HepG2 (cell line): Measurements from ENCODE around the gene SMIM38. TPM values are rescaled to one million over a fixed set of nuclear protein-coding genes. Genes with fewer than 3 reads are reported as not detected.
"Not testable (repeated sequence)": the region's sequence is repeated elsewhere in the genome, so short reads cannot be mapped to it uniquely, and the experiment has no call there.

Experiments used
- ATAC-seq: fragments of 200-7000 bp; cut with Tn5 transposase; 3 replicates; pipeline ENCODE4 v1.9.1; 2020; ENCODE audit warnings: mild to moderate bottlenecking, moderate library complexity
- BruUV-seq: library from RNA; stranded (reverse); fragments of 400-500 nt; replicated peaks from 2 replicates; lab custom pipeline; 2021; lab: Mats Ljungman, UMichigan
- CTCF ChIA-PET: fragments of 300-600 bp; formaldehyde crosslinking; extraction: SDS; loops from one replicate; lab custom pipeline; 2021; ENCODE audit warnings: low total read pairs, inconsistent platforms, low intra/inter-chr PET ratio; lab: Yijun Ruan, JAX
- POLR2A ChIA-PET: fragments of 350-600 bp; sonication (Branson Sonifier 250); formaldehyde crosslinking; loops from one replicate; lab custom pipeline; 2020; ENCODE audit warnings: antibody characterized with exemption, inconsistent platforms; lab: Yijun Ruan, JAX
- DNase-seq: peaks from one replicate; pipeline ENCODE4 v3.0.0-alpha.2; 2015; ENCODE audit warnings: low spot score
- FAIRE-seq: peaks from 3 replicates; lab custom pipeline; 2011; peaks lifted over from hg19 to GRCh38; lab: Jason Lieb, UNC
- H2AFZ ChIP-seq: one replicate; pipeline ENCODE4 v1.6.1; 2011; ENCODE audit warnings: low read length, inconsistent platforms
- H3K27ac ChIP-seq: fragments of 300-600 bp; 3 replicates; pipeline ENCODE4 v1.8.0; 2011; ENCODE audit warnings: mixed run types, mild to moderate bottlenecking, mixed read lengths, low read length, inconsistent platforms; ENCODE audit not compliant: insufficient read depth; ENCODE audit errors: extremely low read length
- H3K27me3 ChIP-seq, 2 experiments: fragments of 200-600 bp in 1 of 2; 2 replicates in 1 of 2; 3 replicates in 1 of 2; pipeline versions ENCODE4 v1.6.0 to v1.8.0; 2011; ENCODE audit warnings: low read length in 2 of 2, mild to moderate bottlenecking in 2 of 2, moderate library complexity in 2 of 2, inconsistent platforms in 1 of 2; ENCODE audit not compliant: insufficient read depth in 2 of 2, control insufficient read depth in 1 of 2
- H3K36me3 ChIP-seq, 2 experiments: fragments of 200-600 bp in 1 of 2; replicated peaks in 1 of 2; 2 replicates in 1 of 2; 3 replicates in 1 of 2; pipeline versions ENCODE4 v1.5.1 to v1.8.0; 2011; ENCODE audit warnings: low read length in 2 of 2, inconsistent platforms in 1 of 2; ENCODE audit not compliant: insufficient read depth in 2 of 2, control insufficient read depth in 1 of 2
- H3K4me1 ChIP-seq: 2 replicates; pipeline ENCODE4 v1.5.1; 2012; ENCODE audit warnings: low read length, inconsistent platforms; ENCODE audit not compliant: insufficient read depth
- H3K4me2 ChIP-seq: 2 replicates; pipeline ENCODE4 v1.6.0; 2011; ENCODE audit warnings: low read depth, low read length, inconsistent platforms
- H3K4me3 ChIP-seq, 3 experiments: fragments of 200-600 bp in 1 of 3; sonication (generic), shearing (Covaris generic) in 1 of 3; replicated peaks in 1 of 3; 2 replicates each; pipeline ENCODE4 v1.5.1; 2011 to 2016; ENCODE audit warnings: low read length in 3 of 3, inconsistent platforms in 2 of 3, low read depth in 2 of 3, mild to moderate bottlenecking in 2 of 3, control low read depth in 1 of 3, mixed read lengths in 1 of 3; ENCODE audit not compliant: insufficient read depth in 1 of 3
- H3K79me2 ChIP-seq: one replicate; pipeline ENCODE4 v1.6.1; 2011; ENCODE audit warnings: low read length, inconsistent platforms; ENCODE audit not compliant: insufficient read depth
- H3K9ac ChIP-seq: 2 replicates; pipeline ENCODE4 v1.6.0; 2011; ENCODE audit warnings: mild to moderate bottlenecking, low read depth, low read length, inconsistent platforms; ENCODE audit not compliant: insufficient read depth
- H3K9me3 ChIP-seq: 2 replicates; pipeline ENCODE4 v1.5.1; 2012; ENCODE audit warnings: mild to moderate bottlenecking, low read length
- H4K20me1 ChIP-seq: 2 replicates; pipeline ENCODE4 v1.6.0; 2011; ENCODE audit warnings: inconsistent platforms, mild to moderate bottlenecking, low read length, moderate library complexity; ENCODE audit not compliant: insufficient read depth
- CEBPB ChIP-seq: IDR thresholded peaks from 2 replicates; pipeline ENCODE4 v1.6.1; 2011; ENCODE audit warnings: low read depth, low read length, improper control_type of control experiment, borderline replicate concordance
- ZNF652 ChIP-seq: IDR thresholded peaks from 2 replicates; pipeline ENCODE4 v1.6.1; 2016; ENCODE audit warnings: low read depth, borderline replicate concordance
- WGBS: methylation state at CpG from one replicate; pipeline ENCODE4 v1.1.6; 2017; ENCODE audit warnings: low lambda C conversion rate; 5-methylcytosine and 5-hydroxymethylcytosine counted together
- in situ Hi-C: cut with HindIII; loops from 2 replicates; pipeline ENCODE4 v1.10.0; 2017; ENCODE audit warnings: low pct_unique_long_range_greater_than_20kb; ENCODE audit not compliant: extremely low pct_ligation_motif_present
- intact Hi-C: fragments of 100-400 bp; cut with micrococcal nuclease; formaldehyde crosslinking; loops from one replicate; pipeline ENCODE4 v1.10.0; 2022; ENCODE audit not compliant: unreplicated experiment
- polyA plus RNA-seq, 8 experiments: library from polyadenylated mRNA; depleted of rRNA in 3 of 8; stranded (reverse) in 7 of 8; unstranded in 1 of 8; fragments of >200 nt; fragmentation: Illumina TruSeq in 4 of 8; extraction: Trizol in 4 of 8; gene quantifications; 2 replicates each; pipeline versions ENCODE4 v1.2.1 to v1.2.3, GENCODE V29; 2011 to 2016; ENCODE audit warnings: low read depth in 4 of 8, missing spikeins in 1 of 8, mixed read lengths in 1 of 8; ENCODE audit not compliant: insufficient read depth in 1 of 8
- total RNA-seq, 5 experiments: library from RNA; depleted of rRNA; stranded (reverse); fragments of >200 nt; fragmentation: Illumina TruSeq; extraction: Trizol; gene quantifications; 2 replicates each; pipeline ENCODE4 v1.2.3, GENCODE V29; 2016; ENCODE audit warnings: low read depth in 1 of 5
- TF ChIP-seq, protein P1 (sequence below): sonication (generic); formaldehyde crosslinking; IDR thresholded peaks from 2 replicates; pipeline ENCODE4 v1.9.0; 2022; ENCODE audit warnings: missing genetic modification reagents, mild to moderate bottlenecking, borderline replicate concordance

SMIM38 gene
- total and polyA plus RNA-seq, 2 of the 13 experiments (the other 11 are each of a cell fraction or from before 2014, with no cell fraction given): 0.30 to 0.40 TPM

DNA sequence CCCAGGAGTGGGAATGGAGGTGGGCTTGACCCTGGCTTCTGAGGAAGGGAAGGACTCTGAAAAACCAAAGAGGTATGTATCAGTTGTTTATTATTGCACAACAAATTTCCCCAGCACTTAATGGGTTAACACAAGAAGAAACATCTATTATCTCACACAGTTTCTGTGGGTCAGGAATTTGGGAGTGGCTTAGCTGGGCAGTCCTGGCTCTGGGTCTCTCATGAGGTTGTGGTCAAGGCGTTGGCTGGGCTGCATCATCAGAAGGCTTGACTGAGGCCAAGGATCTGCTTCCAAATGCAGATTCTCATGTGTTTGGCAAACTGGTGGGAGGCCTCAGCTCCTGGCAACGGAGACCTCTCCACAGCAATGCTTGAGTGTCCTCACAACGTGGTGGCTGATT lies 17.5 kb upstream of the SMIM38 start:
- H3K9ac ChIP-seq: no peak overlapping the region
- H2AFZ ChIP-seq: no peak overlapping the region
- TF ChIP-seq ZNF652 (peak; percentile 77), CEBPB (peak; percentile 70)
- TF ChIP-seq, protein P1, sequence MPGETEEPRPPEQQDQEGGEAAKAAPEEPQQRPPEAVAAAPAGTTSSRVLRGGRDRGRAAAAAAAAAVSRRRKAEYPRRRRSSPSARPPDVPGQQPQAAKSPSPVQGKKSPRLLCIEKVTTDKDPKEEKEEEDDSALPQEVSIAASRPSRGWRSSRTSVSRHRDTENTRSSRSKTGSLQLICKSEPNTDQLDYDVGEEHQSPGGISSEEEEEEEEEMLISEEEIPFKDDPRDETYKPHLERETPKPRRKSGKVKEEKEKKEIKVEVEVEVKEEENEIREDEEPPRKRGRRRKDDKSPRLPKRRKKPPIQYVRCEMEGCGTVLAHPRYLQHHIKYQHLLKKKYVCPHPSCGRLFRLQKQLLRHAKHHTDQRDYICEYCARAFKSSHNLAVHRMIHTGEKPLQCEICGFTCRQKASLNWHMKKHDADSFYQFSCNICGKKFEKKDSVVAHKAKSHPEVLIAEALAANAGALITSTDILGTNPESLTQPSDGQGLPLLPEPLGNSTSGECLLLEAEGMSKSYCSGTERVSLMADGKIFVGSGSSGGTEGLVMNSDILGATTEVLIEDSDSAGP (CRISPR knock-in tag): no peak
- DNase-seq: no peak
- FAIRE-seq: no peak
- POLR2A ChIA-PET: no interaction called here
- in situ Hi-C loops (no loop called here), intact Hi-C loops (no loop called here)
- peaks cover 0 to 7% of the 10 kb centered on the region in 2 experiments; a peak in 1 of 5 replicates for H3K27me3 ChIP-seq
- BruUV-seq: no TSS peak
- CTCF ChIA-PET: no interaction called here
- 0% methylated on average over 2 of the region's 3 CpGs for WGBS
- H3K36me3 ChIP-seq: no peaks in the 10 kb centered on the region
- H3K79me2 ChIP-seq: no peaks in the 10 kb centered on the region
- H3K9me3 ChIP-seq: peaks cover 3% of the 10 kb centered on the region; the same call in 1 of the 2 replicates
- H4K20me1 ChIP-seq: no peaks in the 10 kb centered on the region
- no peak overlapping the region for H3K4me3 ChIP-seq
- H3K4me1 ChIP-seq: peaks cover 16% of the 10 kb centered on the region
- no peak for ATAC-seq
- no peak overlapping the region for H3K27ac ChIP-seq
- H3K4me2 ChIP-seq: no peak overlapping the region

DNA sequence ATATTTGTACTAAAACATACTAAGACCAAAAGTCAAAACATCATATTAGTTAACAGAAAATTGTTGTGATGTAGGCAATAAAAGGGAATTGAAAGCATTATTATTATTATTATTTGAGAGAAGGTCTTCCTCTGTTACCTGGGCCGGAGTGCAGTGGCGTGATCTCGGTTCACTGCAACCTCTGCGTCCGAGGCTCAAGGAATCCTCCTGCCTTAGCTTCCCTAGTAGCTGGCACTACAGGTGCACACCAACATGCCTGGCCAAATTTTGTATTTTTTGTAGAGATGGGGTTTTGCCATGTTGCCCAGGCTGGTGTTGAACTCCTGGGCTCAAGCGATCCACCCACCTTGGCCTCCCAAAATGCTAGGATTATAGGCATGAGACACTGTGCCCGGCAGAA lies 15.6 kb upstream of the SMIM38 start:
- H3K4me3 ChIP-seq, ATAC-seq, intact Hi-C loops, H3K27me3 ChIP-seq, H3K36me3 ChIP-seq, H3K4me2 ChIP-seq, H4K20me1 ChIP-seq, FAIRE-seq, H2AFZ ChIP-seq, H3K79me2 ChIP-seq, H3K9ac ChIP-seq, POLR2A ChIA-PET, H3K9me3 ChIP-seq, H3K27ac ChIP-seq, BruUV-seq, DNase-seq, CTCF ChIA-PET, in situ Hi-C loops: not testable (repeated sequence)
- WGBS: 66% methylated on average over 7 of the region's 7 CpGs
- H3K4me1 ChIP-seq: peaks cover 16% of the 10 kb centered on the region
